ENCODE data around the gene C2orf49. TPM values are rescaled to one million over a fixed set of nuclear protein-coding genes. Genes with fewer than 3 reads are reported as not detected.

The C2orf49 gene
- total and polyA plus RNA-seq, 2 of the 8 experiments (the other 6 are each of a cell fraction or from before 2014, with no cell fraction given): 5.6 to 19.9 TPM

GRCh38 chr2:105298017-105298416 lies 39.3 kb upstream of the C2orf49 start:
- CTCF ChIA-PET (ENCODE audit: partially characterized antibody): interaction anchor here (0.7 to 4.2 kb wide), 9 partner anchors 10 to 182 kb away, joined by 3 to 39 read pairs (median 7); no protein-coding TSS in a partner anchor
- Histone ChIP-seq H4K5ac (ENCODE audit: insufficient read length, low read depth, low read length) (no peak overlapping the region), H3K4me2 (ENCODE audit: insufficient read depth in 1 of 2, low read depth in 2 of 2, low read length in 2 of 2) (no peak overlapping the region)

More at GRCh38 chr2:105298017-105298416, 39.3 kb upstream of the C2orf49 start:
- Histone ChIP-seq H3K9me3 (ENCODE audit: insufficient read depth in 2 of 2, low read depth in 1 of 2, low read length in 1 of 2) (no peaks in the 10 kb centered on the region), H3K4me1 (replicated peaks in 1 of 4; ENCODE audit: control insufficient read depth in 3 of 4, insufficient read depth in 4 of 4, low read length in 3 of 4) (no peaks in the 10 kb centered on the region), H3K27me3 (replicated peaks in 1 of 4; ENCODE audit: control insufficient read depth in 3 of 4, extremely low read depth in 1 of 4, insufficient read depth in 3 of 4, low read length in 3 of 4) (no peaks in the 10 kb centered on the region), H2BK5ac (ENCODE audit: low read depth, low read length) (no peak overlapping the region), H2BK12ac (ENCODE audit: low read depth, low read length) (no peak overlapping the region), H3K56ac (replicated peaks; ENCODE audit: insufficient read length, low read depth, low read length) (no peak overlapping the region), H2BK20ac (ENCODE audit: low read length) (no peak overlapping the region), H3K18ac (ENCODE audit: extremely low read depth, low read length) (no peak overlapping the region), H4K91ac (replicated peaks; ENCODE audit: insufficient read length, low read length) (no peak overlapping the region), H3K27ac (ENCODE audit: low read depth, low read length) (no peak overlapping the region), H3K79me2 (ENCODE audit: control insufficient read depth in 1 of 2, insufficient read depth in 2 of 2, low read length in 2 of 2) (peaks cover 0 to 13% of the 10 kb centered on the region in 2 experiments; a peak in 2 of 4 replicates), H3K36me3 (ENCODE audit: control insufficient read depth in 2 of 4, insufficient read depth in 4 of 4, low read length in 3 of 4) (peaks cover 0 to 17% (median 8%) of the 10 kb centered on the region in 4 experiments; a peak in 6 of 8 replicates), H2AK5ac (ENCODE audit: low read depth, low read length) (no peak overlapping the region), H3K23ac (ENCODE audit: insufficient read length) (no peak overlapping the region), H3K79me1 (ENCODE audit: low read depth, low read length) (no peaks in the 10 kb centered on the region; the same call in 1 of the 2 replicates), H3K4me3 (ENCODE audit: extremely low read depth in 1 of 4, insufficient read depth in 2 of 4, low read depth in 3 of 4, low read length in 4 of 4) (no peak overlapping the region), H2AFZ (ENCODE audit: low read length) (no peak overlapping the region), H3K9ac (replicated peaks in 1 of 4; ENCODE audit: extremely low read depth in 1 of 4, low read depth in 3 of 4, low read length in 3 of 4) (no peak overlapping the region), H3K23me2 (ENCODE audit: low read depth, low read length) (no peaks in the 10 kb centered on the region), H2BK120ac (replicated peaks; ENCODE audit: low read depth, low read length) (no peak overlapping the region), H4K8ac (ENCODE audit: extremely low read depth, insufficient read depth, low read length) (no peak overlapping the region), H4K20me1 (replicated peaks in 1 of 2; ENCODE audit: control insufficient read depth in 1 of 2, insufficient read depth in 2 of 2, low read length in 2 of 2) (peaks cover 2 to 8% of the 10 kb centered on the region in 2 experiments), H2BK15ac (ENCODE audit: low read length) (no peak overlapping the region), H3K14ac (ENCODE audit: insufficient read length) (no peak overlapping the region), H3K4ac (replicated peaks; ENCODE audit: insufficient read length, low read depth, low read length) (no peak overlapping the region)
- POLR2A ChIA-PET (ENCODE audit: partially characterized antibody): interaction anchor here (1.7 kb wide), 1 partner anchor 10 kb away, joined by 5 read pairs; no protein-coding TSS in a partner anchor
- no peak for FAIRE-seq
- no peak for DNase-seq (ENCODE audit: low read depth in 1 of 2, low spot score in 2 of 2)
- 81% methylated on average over 3 of the region's 3 CpGs; no CpG with 5 or more reads in 1 of the 2 experiments for WGBS, 2 experiments (ENCODE audit: extremely low coverage in 1 of 2, insufficient coverage in 1 of 2, insufficient read length in 1 of 2, insufficient replicate concordance in 2 of 2, low coverage in 1 of 2, low lambda C conversion rate in 2 of 2, missing lambda C conversion rate in 1 of 2)
- TF ChIP-seq NRF1 (IDR thresholded peaks at IDR 0.05; ENCODE audit: low read depth, low read length): no peak
- TF ChIP-seq SRF (IDR thresholded peaks at IDR 0.05; ENCODE audit: low read depth, low read length): no peak
- TF ChIP-seq RAD21 (IDR thresholded peaks at IDR 0.05 in 1 of 2, conservative IDR thresholded peaks at IDR 0.05 in 1 of 2; ENCODE audit: low read depth in 2 of 2, low read length in 2 of 2): no peak
- TF ChIP-seq POLR2AphosphoS5 (IDR thresholded peaks at IDR 0.05; ENCODE audit: low read depth, low read length): no peak
- no peak for TF ChIP-seq HDAC2 (IDR thresholded peaks at IDR 0.05; ENCODE audit: borderline replicate concordance in 1 of 2, low read depth in 2 of 2, low read length in 2 of 2)
- TF ChIP-seq EZH2 (IDR thresholded peaks at IDR 0.05; ENCODE audit: low read depth, low read length, severe bottlenecking): no peak

All from H1 (cell line).